ENCODE results near the gene SAMM50. TPM values are rescaled to one million over a fixed set of nuclear protein-coding genes. Genes with fewer than 3 reads are reported as not detected.

SAMM50 gene
- total RNA-seq, 1 donor: 37.6 TPM

- no peak for TF ChIP-seq CTCF (IDR thresholded peaks at IDR 0.05; ENCODE audit: insufficient read depth, low read depth, low read length)
- DNase-seq (ENCODE audit: low read depth): no peak
- no peak overlapping the region for H3K4me3 ChIP-seq (ENCODE audit: low read depth, low read length)
Measured at GRCh38 chr22:44039566-44040171, 84.4 kb downstream of the SAMM50 start.

GRCh38 chr22:44042249-44043218 is 87.3 kb downstream of the SAMM50 start:
- TF ChIP-seq CTCF (IDR thresholded peaks at IDR 0.05; ENCODE audit: insufficient read depth, low read depth, low read length): no peak
- no peak for DNase-seq (ENCODE audit: low read depth)
- H3K4me3 ChIP-seq (ENCODE audit: low read depth, low read length): no peak overlapping the region

- no peak for TF ChIP-seq CTCF (IDR thresholded peaks at IDR 0.05; ENCODE audit: insufficient read depth, low read depth, low read length)
- DNase-seq (ENCODE audit: low read depth): no peak
- H3K4me3 ChIP-seq (ENCODE audit: low read depth, low read length): no peak overlapping the region
Measured at GRCh38 chr22:44045145-44045544, 89.9 kb downstream of the SAMM50 start.

Other genes starting within 250 kb of the SAMM50 start
- 0.32 and 0.86 TPM in 2 replicates for gene EFCAB6, start 143.1 kb upstream of the SAMM50 start, total RNA-seq
- not detected in 2 replicates for gene SULT4A1, start 92.9 kb upstream of the SAMM50 start, total RNA-seq
- gene PNPLA5, start 63.4 kb upstream of the SAMM50 start, total RNA-seq: not detected in 2 replicates
- gene PNPLA3, start 31.6 kb upstream of the SAMM50 start, total RNA-seq: 5.5 and 8.2 TPM in 2 replicates
- 19.0 and 30.9 TPM in 2 replicates for gene PARVB, start 68.9 kb downstream of the SAMM50 start, total RNA-seq
- gene PARVG, start 225.5 kb downstream of the SAMM50 start, total RNA-seq: not detected in 2 replicates

Data from fibroblast of villous mesenchyme (primary cell).